Measurements from ENCODE around the gene ISCA1.
"Not testable (repeated sequence)": the region's sequence is repeated elsewhere in the genome, so short reads cannot be mapped to it uniquely, and the experiment has no call there.

The ISCA1 gene

DNA sequence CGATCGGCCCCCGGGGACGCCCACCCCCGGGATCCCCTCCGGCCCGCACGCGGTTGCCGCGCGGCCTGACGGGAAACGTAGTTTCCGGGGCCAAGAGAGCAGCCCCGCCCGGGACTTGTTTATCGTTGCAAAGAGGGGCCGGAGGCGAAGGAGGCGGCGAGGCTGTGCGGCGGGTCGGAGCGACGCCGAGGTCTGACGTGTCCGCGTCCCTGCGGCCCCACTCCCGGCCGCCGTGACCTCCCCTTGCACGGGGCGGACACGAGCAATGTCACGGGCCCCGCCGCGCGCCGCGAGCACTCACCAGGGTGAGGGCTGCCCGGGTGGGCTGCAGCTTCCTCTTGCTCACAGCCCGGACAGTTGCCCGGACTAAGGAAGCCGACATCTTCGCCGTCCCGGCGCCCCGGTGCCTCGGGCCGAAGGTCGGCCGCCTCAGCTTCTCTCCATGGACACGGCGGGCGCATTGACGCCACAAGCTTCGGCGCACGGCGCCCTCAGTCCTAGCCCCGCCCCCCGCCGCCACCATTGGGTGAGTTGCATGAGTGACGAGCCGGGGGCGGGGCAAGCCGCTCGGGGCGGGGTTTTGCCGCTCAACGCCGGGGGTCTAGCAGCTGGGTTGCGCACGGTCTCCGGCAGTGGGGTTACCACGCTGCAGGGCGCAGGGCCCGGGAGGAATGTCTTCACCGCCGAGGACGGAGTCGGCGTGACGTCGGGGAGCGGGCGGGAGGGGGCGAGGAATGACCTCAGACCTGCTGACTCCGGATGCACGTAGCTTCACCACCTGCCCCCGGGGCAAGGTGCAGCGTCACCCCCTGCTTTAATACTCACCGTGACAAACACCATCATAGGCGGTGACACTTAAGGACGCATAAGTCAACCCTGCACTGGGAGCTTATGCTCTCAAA, at the start of gene ISCA1:
ISCA1 (minus strand) TSS at position 462 of the 902 bp plus-strand sequence; CDS start at position 382, 80 bp downstream.
- peak; percentile 60 for DNase-seq

DNA sequence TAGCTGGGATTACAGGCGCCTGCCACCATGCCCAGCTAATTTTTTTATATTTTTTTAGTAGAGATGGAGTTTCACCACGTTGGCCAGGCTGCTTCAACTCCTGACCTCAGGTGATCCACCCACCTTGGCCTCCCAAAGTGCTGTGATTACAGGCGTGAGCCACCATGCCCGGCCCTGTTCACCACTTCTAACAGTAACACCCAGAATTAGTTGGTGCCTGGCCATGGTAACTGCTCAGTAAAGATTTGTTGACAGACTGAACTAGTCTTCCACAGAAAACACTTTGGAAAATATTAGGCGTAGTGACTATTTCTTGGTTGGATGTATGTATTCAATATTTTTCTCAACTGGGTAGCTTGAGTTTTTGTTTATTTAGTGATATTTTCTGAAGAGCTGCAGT, 47.8 kb upstream of the ISCA1 start:
- DNase-seq: no peak

DNA sequence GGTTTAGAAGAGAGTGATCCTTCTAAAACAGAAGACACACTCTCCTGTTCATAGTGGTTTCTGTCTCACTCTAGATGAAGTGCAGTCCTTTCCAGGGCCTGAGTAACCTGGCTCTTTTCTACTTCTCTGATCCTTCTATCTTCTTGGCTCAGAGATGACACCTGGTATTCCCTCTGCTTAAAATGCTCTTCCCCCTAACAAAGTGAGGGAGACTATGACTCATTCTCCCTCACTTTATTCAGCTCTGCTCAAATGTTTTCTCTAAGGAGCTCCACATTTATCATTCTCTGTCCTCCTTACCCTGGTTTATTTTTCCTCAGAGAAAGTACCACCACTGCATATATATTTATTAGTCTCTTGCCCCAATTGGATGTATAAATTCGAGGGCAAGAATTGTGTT, 47.3 kb upstream of the ISCA1 start:
- no peak for DNase-seq

DNA sequence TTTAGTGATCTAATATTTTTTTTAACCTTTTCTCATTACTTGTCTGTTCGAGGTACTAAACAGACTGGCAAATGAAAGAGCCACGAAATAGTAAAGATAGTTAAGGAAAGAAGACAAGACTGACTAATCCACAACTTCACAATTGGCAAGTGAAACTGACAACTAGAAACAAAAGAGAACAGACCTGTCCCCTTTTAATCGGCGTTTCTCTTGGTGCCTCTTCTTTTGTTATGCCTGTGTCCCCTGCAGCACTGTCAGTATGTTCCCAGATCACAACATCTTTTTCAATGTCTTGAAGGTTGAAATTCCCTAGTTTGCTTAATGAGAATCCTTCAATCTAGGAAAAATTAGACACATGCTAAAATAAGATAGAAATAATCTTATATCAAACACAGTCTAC, 45.8 kb upstream of the ISCA1 start:
- DNase-seq: no peak

DNA sequence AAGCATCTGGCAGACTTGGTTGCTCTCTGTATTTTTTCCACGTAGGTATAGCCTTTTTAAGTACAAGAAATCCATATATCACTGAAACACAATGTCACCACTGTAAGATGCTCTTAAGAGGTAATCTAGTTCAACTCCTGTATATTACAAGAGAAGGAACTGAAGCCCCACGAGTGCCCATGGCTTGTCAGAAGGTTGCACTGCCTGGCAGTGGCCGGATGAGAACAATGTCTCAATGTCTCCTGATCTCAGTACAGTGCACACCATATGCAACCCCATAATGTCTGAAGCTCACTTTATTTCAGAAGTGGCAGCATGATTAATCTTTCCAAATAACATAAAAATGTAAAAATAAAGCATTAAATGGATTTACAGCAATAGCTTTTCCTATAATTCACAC, 44.2 kb upstream of the ISCA1 start:
- DNase-seq: no peak

DNA sequence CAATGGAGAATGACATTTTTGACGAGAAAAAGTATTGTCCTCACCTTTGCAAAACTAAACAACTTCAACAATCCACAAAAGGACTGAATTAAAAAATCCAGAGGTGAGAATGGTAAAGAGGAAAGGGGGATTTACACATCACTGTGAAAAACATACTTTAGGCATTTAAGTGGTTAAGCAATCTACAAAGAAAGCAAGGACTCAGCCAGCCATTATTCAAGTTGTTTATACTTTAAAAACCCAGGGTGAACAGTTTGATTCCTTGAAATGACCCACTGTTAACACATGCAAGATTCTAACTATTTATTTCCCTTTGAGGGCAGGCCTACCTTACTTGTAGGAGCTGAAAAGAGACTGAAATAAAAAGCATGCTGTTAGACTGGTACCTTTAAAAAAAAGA, 42.6 kb upstream of the ISCA1 start:
- no peak for DNase-seq

DNA sequence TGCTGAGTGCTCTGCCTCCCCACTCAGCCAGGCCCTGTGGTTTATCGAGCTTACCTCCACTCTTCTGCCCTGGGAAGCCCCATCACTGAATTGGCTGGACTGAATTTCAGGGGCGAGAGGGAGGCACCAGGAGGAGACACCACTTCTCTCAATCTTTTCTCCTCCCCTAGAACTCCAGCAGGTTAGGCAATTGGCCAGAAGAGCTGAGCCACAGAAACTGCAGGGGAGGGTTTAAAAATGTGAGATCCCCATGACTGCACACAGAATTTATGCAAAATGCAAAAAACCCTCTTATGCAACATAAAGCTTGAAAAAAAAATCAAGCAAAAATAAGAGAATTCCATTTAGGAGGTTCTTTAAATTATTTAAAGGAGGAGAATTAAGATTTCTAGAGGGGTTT, 42.0 kb upstream of the ISCA1 start:
- no peak for DNase-seq

DNA sequence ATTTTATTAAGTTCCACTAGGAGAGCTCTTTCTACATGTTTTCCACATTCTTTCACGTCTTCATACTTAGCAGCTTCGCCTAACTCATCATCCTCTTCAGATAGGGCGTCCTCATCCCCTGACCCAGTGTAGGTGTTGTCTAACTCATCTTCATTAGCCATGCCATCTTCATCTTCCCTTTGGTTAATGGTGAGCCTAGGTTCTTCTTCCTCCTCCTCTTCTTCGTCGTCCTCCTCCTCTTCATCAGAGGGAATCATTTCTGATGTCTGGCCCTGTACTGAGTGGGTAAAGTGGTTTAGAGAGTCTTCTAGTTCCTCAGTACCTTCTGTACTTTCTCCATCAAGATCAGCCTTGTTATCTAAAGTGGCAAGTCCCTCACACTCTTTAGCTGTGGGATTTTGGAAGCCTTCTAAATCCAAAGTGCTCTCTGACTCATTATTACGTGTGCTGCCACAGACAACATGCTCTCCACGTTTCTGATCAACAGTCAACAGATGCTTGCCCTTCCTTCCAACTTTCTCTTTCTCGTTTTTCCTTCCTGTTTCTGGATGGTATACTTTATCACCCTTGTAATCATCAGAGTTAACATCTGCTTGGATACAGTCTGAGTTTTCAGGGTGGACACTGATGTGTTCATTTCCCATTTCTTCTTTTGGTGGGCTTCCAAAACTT, 40.8 kb upstream of the ISCA1 start:
- no peak for DNase-seq

DNA sequence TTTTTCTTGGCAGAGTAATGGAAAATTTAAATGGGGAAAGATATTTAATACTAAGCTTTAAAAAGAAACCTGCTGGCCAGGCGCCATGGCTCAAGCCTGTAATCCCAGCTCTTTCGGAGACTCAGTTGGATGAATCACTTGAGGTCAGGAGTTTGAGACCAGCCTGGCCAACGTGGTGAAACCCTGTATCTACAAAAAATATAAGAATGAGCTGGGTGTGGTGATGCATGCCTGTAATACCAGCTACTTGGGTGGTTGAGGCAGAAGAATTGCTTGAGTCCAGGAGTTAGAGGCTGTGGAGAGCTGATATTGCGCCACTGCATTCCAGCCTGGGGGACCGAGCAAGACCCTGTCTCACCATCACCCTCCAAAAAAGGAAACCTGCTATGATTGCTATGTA, 39.0 kb upstream of the ISCA1 start:
- DNase-seq: no peak

DNA sequence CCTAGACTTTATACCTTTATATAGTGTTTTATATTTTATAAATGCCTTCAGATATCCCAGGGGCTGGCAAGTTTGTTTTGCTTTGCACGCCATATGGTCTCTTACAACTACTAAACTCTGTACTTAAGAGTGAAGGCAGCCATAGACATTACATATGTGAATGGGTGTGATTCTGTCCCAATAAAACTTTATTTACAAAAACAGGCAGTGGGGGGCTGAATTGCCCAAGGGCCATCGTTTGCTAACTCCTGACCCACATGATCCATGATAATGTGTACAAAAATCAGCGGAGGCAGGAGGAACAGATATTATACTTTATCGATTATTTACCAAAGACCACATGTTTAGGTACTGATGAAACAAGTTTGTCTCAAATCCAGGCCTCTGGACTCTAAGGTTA, 35.8 kb upstream of the ISCA1 start:
- DNase-seq: no peak

DNA sequence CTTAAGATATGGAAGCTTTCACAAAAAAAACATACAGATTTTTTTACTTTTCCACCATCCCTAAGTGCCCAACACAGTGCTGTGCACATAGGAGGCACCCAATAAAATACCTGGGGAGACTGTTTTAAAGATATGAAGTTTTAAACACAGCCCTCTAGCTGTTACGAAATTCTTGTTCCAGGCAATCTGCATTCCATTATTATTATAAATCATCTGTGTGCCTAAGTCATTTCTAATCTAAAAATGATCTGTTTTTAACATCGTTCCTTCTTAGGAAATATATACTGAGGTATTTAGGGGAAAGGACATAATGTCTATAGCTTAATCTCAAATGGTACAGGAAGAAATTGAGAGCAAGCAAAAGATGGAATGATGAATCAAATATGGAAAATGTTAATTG, 32.7 kb upstream of the ISCA1 start:
- DNase-seq: no peak

DNA sequence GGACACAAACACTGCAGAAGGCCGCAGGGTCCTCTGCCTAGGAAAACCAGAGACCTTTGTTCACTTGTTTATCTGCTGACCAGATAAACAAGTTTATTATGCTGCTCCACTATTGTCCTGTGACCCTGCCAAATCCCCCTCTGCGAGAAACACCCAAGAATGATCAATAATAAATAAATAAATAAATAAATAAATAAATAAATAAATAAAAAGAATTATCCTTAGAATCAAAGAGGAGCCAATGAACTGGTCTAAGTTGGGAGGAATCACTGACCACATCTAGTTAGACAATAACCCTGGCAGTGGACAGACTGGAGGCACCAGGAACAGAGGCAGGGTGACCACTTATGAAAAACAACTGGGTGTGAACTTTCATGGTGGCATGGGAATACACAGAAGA, 30.6 kb upstream of the ISCA1 start:
- not testable (repeated sequence) for DNase-seq

DNA sequence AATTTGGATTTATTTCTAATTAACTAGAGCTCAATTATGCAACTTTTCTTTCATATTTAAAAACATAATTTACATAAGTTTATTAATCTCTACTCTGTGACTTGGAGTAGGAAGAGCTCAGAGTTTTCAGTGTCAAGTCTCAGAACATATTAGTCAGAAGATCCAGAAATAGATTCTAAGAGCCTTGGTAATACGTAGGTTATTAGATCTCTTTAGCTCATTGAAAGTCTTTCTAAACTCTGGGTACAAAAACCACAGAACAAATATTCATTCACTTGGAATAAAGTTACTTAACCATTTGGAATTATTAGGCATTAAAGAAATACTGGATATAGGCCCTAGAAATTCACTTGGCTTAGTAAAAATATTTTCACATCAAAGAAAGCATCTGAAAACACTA, 26.3 kb upstream of the ISCA1 start:
- no peak for DNase-seq

DNA sequence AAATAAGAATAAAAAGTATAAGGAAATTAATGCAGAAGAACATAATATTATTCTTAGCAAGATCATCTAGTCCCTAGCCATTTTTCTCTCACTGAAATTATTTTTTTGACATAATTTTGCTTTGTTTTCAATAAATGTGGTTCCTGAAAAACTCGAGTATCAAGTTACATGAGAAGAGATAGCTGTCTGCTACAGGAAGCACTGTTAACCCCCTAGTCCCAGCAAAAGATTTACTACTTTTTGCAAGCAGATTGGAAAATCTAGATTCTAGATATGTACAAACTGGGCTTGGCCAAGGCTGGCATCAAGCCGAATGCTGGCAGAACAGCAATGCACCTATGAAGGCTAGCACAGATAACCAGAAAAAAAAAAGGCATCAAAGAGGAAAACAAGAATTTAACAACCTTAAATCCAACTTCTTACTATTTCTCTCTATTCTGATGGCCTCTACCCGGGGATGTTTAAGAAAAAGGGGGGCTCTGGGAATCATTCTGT, 21.9 kb upstream of the ISCA1 start:
- no peak for DNase-seq

DNA sequence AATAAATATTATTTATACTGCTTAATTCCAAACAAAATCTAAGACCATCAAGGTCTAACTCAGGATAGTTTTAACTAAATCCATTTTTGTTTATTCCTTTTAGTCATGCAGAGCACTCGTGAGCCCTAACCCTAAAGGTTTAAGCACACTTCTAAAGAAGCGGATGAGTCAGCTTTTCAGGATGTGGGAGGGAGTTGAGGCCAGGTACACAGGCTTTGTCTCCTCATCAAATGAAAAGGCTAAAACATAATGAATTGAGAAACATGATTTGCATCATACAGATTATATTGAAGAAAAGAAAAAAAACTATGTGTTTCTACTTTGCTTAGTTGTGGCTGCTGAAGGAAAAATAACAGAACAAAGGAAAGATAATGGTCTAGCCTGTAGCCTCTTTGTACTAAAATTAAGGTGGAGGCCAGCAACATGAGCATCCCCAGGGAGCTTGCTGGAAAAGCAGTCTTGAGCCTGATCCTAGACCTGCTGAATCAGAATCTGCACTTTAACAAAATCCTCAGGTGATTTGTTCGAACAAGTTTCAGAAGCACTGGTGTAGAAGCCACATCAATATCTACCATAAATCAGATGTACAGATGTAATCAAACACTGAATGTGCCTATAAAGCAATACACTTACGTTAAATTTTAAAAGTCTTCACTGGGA, 21.1 kb upstream of the ISCA1 start:
- DNase-seq: no peak

DNA sequence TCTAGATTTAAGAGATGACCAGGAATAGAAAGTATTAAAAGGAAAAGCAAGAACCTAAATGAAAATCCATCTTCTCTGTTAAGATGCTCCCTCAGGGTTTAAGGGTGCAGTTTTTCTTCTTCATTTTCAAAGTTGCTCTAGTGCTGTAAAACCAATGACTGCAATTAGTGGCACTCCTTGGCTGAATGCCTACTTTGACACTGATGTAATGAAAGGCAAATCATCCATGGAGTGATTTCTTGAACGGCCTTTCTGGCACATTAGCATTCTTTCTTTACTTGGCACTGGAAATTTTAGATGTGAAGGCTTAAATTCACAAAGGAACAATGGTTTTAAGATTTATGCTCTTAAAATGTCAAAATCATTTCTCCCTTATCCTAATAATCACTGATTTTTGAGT, 19.3 kb upstream of the ISCA1 start:
- no peak for DNase-seq

DNA sequence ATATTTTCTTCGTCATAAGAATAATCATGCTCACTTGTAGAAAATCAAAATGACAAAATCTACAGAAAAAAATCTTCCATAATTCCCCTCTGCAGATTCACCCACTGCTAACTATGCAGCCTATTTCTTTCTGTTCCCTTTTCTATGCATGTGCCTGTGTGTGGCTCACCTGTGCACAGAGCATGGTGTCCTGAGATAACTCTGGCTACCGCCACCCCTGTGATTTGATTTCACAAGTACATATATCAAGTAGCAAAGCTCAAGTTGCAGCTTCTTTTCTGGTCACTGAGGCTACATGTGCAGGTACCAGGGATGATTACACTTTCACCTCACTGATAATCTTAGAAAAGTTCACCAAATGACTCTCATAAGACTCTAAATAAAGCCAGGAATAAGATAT, 18.4 kb upstream of the ISCA1 start:
- DNase-seq: no peak

DNA sequence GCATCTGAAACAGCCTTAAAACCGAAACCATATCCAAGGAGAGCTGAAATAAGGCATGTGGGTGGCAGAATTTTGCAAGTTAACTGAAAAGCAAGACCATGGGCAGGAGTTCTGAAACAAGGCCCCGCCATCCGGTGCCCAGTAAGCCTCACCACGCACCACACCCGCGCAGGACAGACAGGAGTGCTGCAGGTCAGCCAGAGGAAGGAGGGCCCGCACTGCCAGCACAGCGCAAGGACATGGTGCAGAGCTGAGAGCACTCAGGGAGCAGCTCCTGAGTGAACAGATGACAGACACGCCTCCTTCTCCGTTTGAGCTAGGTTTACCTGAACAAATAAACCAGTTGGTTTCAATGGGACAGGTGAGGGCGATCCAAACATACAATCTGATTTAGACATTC, 16.5 kb upstream of the ISCA1 start:
- DNase-seq: no peak

DNA sequence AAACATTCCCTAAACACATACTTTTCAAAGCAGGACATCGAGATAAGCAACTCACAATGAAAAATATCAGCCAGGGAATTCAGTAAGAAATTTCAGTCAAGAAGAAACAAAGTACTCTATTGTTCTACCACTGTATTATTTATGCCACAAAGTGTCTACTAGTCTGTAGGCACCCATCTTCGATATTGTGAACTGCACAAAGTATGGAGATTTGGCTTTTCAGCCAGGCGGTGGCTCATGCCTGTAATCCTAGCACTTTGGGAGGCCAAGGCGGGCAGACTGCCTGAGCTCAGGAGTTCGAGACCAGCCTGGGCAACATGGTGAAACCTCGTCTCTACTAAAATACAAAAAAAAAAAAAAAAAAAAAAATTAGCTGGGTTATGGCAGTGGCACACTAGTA, 8.0 kb upstream of the ISCA1 start:
- not testable (repeated sequence) for DNase-seq

DNA sequence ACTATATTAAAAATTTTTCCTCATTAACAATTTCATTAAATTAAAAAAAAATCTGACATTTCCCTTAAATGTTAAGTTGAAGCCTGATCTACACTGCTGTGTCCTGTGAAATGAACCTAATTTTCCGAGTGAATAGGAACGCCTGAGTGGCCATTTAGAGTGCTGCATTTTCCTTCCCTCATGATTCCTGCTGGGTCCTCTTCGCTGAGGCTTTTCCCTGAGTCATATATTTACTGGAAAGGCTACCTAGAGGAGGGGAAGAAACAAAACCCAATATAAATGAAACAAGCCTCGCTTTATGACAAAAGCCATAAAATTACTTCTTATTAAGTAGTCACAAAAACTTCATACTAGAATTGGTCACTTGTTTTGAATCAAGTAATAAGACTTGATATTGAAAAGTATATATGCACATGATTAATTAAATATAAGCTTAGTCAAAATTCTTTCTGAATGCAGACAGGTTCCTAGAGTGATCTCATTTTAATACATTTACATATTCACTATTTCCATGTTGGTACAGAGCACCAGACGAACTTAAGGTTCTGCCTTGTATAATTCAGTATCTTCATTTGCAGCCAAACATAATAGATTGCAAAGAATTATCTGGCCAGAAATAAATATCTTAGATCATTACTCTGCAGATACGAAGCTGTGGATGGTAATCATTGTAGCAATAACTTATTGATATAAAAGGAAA, 6.3 kb upstream of the ISCA1 start:
- no peak for DNase-seq

DNA sequence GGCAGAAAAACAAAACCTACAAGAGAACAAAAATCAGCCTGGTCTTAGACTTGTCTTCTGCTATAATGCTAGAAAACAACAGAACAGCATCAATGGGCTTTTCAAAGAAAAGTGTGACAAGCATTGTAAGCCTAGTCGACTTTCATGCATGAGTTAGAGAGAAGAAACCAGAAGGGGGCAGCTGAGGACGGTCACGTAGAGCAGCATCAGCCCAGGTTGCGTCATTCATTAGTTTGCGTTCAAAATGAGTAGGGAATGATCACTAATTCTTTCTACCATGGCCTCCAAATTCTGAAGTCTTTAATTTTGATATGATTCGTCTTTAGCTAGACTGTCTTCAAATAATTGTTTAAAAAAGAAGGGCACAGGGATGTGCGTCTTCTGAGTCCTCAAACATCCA, 4.7 kb upstream of the ISCA1 start:
- no peak for DNase-seq

DNA sequence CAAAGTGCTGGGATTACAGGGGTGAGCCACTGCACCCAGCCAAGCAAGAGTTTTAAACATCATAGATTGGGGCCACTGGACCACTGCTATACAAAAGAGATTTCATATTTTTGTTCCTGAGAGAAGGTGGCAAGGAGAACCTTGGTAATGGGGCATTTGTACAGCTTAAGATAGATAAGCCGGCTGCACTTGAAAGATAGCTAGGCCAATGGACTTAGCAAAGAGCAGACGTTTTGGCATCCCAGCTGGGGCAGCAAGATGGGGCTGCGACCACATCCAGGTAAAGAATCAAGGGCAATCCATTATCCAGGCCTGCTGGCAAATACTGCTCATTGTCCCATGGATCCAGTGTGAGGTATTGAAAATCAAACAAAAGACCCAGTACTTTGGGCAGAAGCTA, 3.9 kb upstream of the ISCA1 start:
- DNase-seq: no peak

DNA sequence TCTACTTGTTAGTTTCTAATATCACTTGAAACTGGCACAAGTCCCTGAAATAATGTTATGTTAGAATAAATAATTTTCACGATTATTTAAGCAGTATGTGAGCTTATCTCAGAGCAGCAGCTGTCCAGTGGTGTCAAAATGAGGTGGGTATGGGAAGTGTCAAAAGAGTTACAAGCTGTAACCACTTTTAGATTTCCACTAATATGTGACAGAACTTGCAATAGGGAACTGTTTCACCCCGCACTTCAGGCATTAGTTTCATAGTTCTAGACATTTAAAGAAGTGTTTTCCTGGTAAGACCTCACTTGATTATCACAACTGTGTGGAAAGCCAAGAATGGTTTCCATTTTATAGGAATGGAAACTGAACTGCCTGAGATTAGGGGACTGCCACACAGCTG, 2.9 kb upstream of the ISCA1 start:
- DNase-seq: no peak
